ENCODE results near the gene CRYM.

CRYM gene

DNA sequence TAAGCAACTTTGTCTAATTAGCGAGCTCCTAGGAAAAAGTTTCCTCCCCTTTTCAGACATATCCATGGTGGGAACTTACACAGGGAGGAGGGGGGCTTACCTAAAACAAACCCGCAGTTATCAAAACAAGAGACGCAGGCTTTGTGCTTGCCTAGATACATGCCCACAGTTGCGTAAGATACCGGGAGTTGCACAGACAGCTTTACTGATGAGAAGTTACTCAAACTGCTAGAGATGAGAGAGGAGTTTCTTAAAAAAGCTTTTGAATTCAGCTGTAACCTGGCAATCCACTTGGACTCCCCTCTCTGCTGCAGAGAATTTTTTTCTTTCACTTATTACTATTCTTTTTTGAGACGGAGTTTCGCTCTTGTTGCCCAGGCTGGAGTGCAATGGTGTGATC is 59.9 kb downstream of the CRYM start:
- no peak for TF ChIP-seq FOXP2 (optimal IDR thresholded peaks at IDR 0.05; ENCODE audit: borderline replicate concordance, extremely low read depth, extremely low read length, insufficient read depth)
- TF ChIP-seq SIN3A (IDR thresholded peaks at IDR 0.05; ENCODE audit: borderline replicate concordance, insufficient read depth, low read length) = no peak
- TF ChIP-seq POLR2AphosphoS5 (IDR thresholded peaks at IDR 0.05; ENCODE audit: low read depth, low read length) = no peak
- TF ChIP-seq, protein P1, sequence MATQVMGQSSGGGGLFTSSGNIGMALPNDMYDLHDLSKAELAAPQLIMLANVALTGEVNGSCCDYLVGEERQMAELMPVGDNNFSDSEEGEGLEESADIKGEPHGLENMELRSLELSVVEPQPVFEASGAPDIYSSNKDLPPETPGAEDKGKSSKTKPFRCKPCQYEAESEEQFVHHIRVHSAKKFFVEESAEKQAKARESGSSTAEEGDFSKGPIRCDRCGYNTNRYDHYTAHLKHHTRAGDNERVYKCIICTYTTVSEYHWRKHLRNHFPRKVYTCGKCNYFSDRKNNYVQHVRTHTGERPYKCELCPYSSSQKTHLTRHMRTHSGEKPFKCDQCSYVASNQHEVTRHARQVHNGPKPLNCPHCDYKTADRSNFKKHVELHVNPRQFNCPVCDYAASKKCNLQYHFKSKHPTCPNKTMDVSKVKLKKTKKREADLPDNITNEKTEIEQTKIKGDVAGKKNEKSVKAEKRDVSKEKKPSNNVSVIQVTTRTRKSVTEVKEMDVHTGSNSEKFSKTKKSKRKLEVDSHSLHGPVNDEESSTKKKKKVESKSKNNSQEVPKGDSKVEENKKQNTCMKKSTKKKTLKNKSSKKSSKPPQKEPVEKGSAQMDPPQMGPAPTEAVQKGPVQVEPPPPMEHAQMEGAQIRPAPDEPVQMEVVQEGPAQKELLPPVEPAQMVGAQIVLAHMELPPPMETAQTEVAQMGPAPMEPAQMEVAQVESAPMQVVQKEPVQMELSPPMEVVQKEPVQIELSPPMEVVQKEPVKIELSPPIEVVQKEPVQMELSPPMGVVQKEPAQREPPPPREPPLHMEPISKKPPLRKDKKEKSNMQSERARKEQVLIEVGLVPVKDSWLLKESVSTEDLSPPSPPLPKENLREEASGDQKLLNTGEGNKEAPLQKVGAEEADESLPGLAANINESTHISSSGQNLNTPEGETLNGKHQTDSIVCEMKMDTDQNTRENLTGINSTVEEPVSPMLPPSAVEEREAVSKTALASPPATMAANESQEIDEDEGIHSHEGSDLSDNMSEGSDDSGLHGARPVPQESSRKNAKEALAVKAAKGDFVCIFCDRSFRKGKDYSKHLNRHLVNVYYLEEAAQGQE (IDR thresholded peaks at IDR 0.05; ENCODE audit: insufficient read depth in 1 of 2, low read depth in 2 of 2, low read length in 2 of 2) = no peak
- TF ChIP-seq TAF1 (IDR thresholded peaks at IDR 0.05; ENCODE audit: borderline replicate concordance, insufficient read depth, low read length) = no peak

DNA sequence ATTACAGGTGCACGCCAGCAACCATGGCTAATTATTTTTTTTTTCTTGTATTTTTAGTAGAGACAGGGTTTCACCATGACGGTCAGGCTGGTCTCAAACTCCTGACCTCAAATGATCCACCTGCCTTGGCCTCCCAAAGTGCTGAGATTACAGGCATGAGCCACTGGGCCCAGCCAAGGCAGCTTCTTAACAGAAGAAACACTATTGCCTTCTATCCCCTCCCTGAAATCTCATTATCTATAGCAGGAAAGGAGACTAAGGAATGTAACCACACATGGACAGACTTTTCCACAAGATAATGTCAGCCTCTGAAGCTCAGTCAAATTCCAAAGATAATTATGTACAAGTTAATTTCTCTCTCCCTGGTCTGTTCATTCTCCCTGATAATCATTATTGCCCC is 61.0 kb downstream of the CRYM start:
- TF ChIP-seq, protein P1 (IDR thresholded peaks at IDR 0.05; ENCODE audit: insufficient read depth in 1 of 2, low read depth in 2 of 2, low read length in 2 of 2) = no peak
- no peak for TF ChIP-seq TAF1 (IDR thresholded peaks at IDR 0.05; ENCODE audit: borderline replicate concordance, insufficient read depth, low read length)
- TF ChIP-seq FOXP2 (optimal IDR thresholded peaks at IDR 0.05; ENCODE audit: borderline replicate concordance, extremely low read depth, extremely low read length, insufficient read depth) = no peak

DNA sequence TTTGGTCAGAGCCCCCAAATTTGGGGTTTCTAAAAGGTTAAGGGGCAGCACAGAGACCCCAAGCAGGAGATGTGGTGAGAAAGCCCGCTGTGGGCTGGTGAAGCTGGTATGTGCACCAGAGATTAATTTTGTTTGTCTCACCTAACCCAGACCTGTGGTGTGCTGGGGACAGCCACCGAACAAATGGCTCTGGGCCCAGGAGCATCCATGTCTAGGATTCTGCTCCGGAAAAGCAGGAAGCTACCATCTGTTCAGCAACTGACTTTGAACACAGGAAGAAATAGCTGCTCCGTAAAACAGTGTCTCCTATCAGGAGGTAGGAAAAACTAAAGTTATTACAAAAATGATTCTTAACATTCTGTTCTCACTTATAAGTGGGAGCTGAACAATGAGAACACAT is 64.0 kb downstream of the CRYM start:
- TF ChIP-seq, protein P1 (IDR thresholded peaks at IDR 0.05; ENCODE audit: insufficient read depth in 1 of 2, low read depth in 2 of 2, low read length in 2 of 2) = no peak
- no peak for TF ChIP-seq SIN3A (IDR thresholded peaks at IDR 0.05; ENCODE audit: borderline replicate concordance, insufficient read depth, low read length)
- TF ChIP-seq POLR2AphosphoS5 (IDR thresholded peaks at IDR 0.05; ENCODE audit: low read depth, low read length) = no peak
- TF ChIP-seq FOXP2 (optimal IDR thresholded peaks at IDR 0.05; ENCODE audit: borderline replicate concordance, extremely low read depth, extremely low read length, insufficient read depth) = no peak
- TF ChIP-seq TAF1 (IDR thresholded peaks at IDR 0.05; ENCODE audit: borderline replicate concordance, insufficient read depth, low read length) = no peak

DNA sequence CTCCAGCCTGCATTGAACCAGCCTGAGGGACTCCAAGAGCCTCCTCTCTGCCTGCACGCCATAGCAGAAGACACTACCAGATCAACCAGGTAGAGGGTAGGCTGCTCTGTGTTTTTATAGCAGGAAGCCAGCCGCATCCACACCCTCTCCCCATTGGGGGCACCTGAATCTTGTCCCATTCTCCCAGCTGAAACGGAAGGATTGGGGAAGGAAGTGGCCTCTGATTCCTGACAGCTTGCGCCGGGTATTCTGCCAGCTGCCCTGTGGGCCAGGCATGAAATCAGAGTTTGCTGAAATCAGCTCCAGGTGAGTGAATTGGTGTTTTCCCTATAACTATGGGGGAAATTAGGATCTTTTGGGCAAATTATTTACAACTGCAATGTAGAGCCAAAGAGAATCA is 66.6 kb downstream of the CRYM start, which contains the start of gene ZP2:
Gene ZP2, minus strand, starts transcription at position 89 of the 400 bp plus-strand sequence. Its CDS starts 27 bp downstream, at position 62.
- TF ChIP-seq TAF1 (IDR thresholded peaks at IDR 0.05; ENCODE audit: borderline replicate concordance, insufficient read depth, low read length) (no peak), POLR2AphosphoS5 (IDR thresholded peaks at IDR 0.05; ENCODE audit: low read depth, low read length) (no peak), FOXP2 (optimal IDR thresholded peaks at IDR 0.05; ENCODE audit: borderline replicate concordance, extremely low read depth, extremely low read length, insufficient read depth) (no peak), SIN3A (IDR thresholded peaks at IDR 0.05; ENCODE audit: borderline replicate concordance, insufficient read depth, low read length) (no peak)
- TF ChIP-seq, protein P1 (IDR thresholded peaks at IDR 0.05; ENCODE audit: insufficient read depth in 1 of 2, low read depth in 2 of 2, low read length in 2 of 2) = no peak

Measured in PFSK-1 (cell line).